SK-N-SH treated with all-trans-retinoic acid at 6 μM for 48 hours (cell line): ENCODE results near the gene PALB2.

Experiments used
- ARNTL ChIP-seq: fragments of 450-650 bp; formaldehyde crosslinking; IDR thresholded peaks from 2 replicates; pipeline ENCODE4 v1.5.0; 2020; ENCODE audit warnings: low read depth, mild to moderate bottlenecking, moderate library complexity, borderline replicate concordance
- GLIS3 ChIP-seq: fragments of 250-450 bp; sonication (Bioruptor Pico); IDR thresholded peaks from 2 replicates; pipeline ENCODE4 v1.5.0; 2020; ENCODE audit warnings: mild to moderate bottlenecking, moderate library complexity
- ISL1 ChIP-seq: fragments of 250-450 bp; sonication (Bioruptor Pico); IDR thresholded peaks from 2 replicates; pipeline ENCODE4 v2.1.2; 2022; ENCODE audit warnings: mild to moderate bottlenecking, moderate library complexity
- PATZ1 ChIP-seq: fragments of 250-450 bp; sonication (Bioruptor Pico); IDR thresholded peaks from 2 replicates; pipeline ENCODE4 v1.8.0; 2020; ENCODE audit warnings: mild to moderate bottlenecking, moderate library complexity, borderline replicate concordance
- POU6F1 ChIP-seq: fragments of 250-450 bp; sonication (Bioruptor Pico); IDR thresholded peaks from 2 replicates; pipeline ENCODE4 v1.8.0; 2021; ENCODE audit warnings: low read depth, mild to moderate bottlenecking, moderate library complexity, borderline replicate concordance
- PPARA ChIP-seq: fragments of 250-450 bp; sonication (Bioruptor Pico); IDR thresholded peaks from 2 replicates; pipeline ENCODE4 v1.5.0; 2020; ENCODE audit warnings: mild to moderate bottlenecking, borderline replicate concordance
- RARB ChIP-seq: fragments of 250-450 bp; sonication (Bioruptor Pico); IDR thresholded peaks from 2 replicates; pipeline ENCODE4 v1.8.0; 2021; ENCODE audit warnings: mild to moderate bottlenecking, moderate library complexity
- SNAI2 ChIP-seq: fragments of 250-450 bp; sonication (Bioruptor Pico); IDR thresholded peaks from 2 replicates; pipeline ENCODE4 v1.5.0; 2020; ENCODE audit warnings: mild to moderate bottlenecking, moderate library complexity
- ZFP30 ChIP-seq: fragments of 450-650 bp; formaldehyde crosslinking; IDR thresholded peaks from 2 replicates; pipeline ENCODE4 v1.5.0; 2022; ENCODE audit warnings: mild to moderate bottlenecking, moderate library complexity
- ZNF70 ChIP-seq: fragments of 450-650 bp; formaldehyde crosslinking; IDR thresholded peaks from 2 replicates; pipeline ENCODE4 v1.5.0; 2020; ENCODE audit warnings: mild to moderate bottlenecking, moderate library complexity

- TF ChIP-seq RARB (CRISPR knock-in tag), result no peak
- TF ChIP-seq SNAI2, result no peak
- TF ChIP-seq ZFP30 (CRISPR knock-in tag), result no peak
- no peak for TF ChIP-seq GLIS3 (CRISPR knock-in tag)
- TF ChIP-seq ARNTL (CRISPR knock-in tag), result no peak
- no peak for TF ChIP-seq PATZ1 (CRISPR knock-in tag)
- no peak for TF ChIP-seq PPARA
- TF ChIP-seq ZNF70, result no peak
- TF ChIP-seq ISL1 (CRISPR knock-in tag), result no peak
- TF ChIP-seq POU6F1 (CRISPR knock-in tag), result no peak
These were observed 86.6 kb downstream of the PALB2 start for GRCh38 chr16:23554536-23554935.
